Measurements from ENCODE around the gene SAMD3.
"Not testable (repeated sequence)": the region's sequence is repeated elsewhere in the genome, so short reads cannot be mapped to it uniquely, and the experiment has no call there.

SAMD3 gene

DNA sequence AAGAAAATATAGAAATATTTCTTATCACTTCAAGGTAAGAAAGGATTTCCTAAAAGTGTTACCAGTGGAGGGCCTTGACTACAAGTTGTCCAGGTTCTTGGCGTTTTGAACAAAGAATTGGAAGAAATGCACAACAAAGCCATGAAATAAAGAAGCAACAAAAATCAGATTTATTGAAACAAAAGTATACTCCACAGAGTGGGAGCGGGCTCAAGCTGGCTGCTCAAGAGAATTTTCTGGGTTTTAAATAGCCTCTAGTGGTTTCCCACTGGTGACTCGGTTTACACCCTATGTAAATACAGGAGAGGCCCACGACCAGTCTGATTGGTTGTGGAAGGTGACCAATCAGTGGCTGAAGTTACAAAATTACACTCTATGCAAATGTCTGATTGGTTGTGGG lies 64.2 kb downstream of the SAMD3 start:
- no peak for DNase-seq (ENCODE audit: low spot score in 2 of 2)
- H3K36me3 Mint-ChIP-seq (ENCODE audit: insufficient read depth) = peaks cover 55% of the 10 kb centered on the region
- no peak overlapping the region for H3K27ac Mint-ChIP-seq (ENCODE audit: low read depth)
- ATAC-seq (replicated peaks; ENCODE audit: extremely low read depth, poor library complexity, severe bottlenecking) = no peak
- H3K9me3 Mint-ChIP-seq = no peaks in the 10 kb centered on the region
- peaks cover 32% of the 10 kb centered on the region for H3K4me1 Mint-ChIP-seq
- no peaks in the 10 kb centered on the region for H3K27me3 Mint-ChIP-seq
- no peak overlapping the region for H3K4me3 Mint-ChIP-seq

GRCh38 chr6:130158056-130158455 lies 64.7 kb downstream of the SAMD3 start:
- H3K27me3 Mint-ChIP-seq = no peaks in the 10 kb centered on the region
- H3K9me3 Mint-ChIP-seq = no peaks in the 10 kb centered on the region
- H3K4me1 Mint-ChIP-seq = peaks cover 32% of the 10 kb centered on the region
- ATAC-seq (replicated peaks; ENCODE audit: extremely low read depth, poor library complexity, severe bottlenecking) = no peak
- no peak overlapping the region for H3K4me3 Mint-ChIP-seq
- DNase-seq (ENCODE audit: low spot score in 2 of 2) = no peak
- H3K36me3 Mint-ChIP-seq (ENCODE audit: insufficient read depth) = peaks cover 53% of the 10 kb centered on the region
- H3K27ac Mint-ChIP-seq (ENCODE audit: low read depth) = no peak overlapping the region

DNA sequence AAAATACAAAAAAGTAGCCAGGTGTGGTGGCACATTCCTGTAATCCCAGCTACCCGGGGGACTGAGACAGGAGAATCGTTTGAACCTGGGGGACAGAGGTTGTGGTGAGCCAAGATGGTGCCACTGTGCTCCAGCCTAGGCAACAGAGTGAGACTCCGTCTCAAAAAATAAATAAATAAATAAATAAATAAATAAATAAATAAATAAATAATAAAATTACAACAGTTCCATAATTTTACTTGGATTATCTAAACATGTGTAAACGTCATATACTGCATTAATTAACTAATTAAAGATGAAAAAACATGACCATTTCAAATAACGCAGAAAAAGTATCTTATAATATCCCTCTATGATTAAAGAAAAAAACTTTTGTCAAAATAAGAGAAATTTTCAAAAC lies 65.8 kb downstream of the SAMD3 start:
- peaks cover 30% of the 10 kb centered on the region for H3K4me1 Mint-ChIP-seq
- peak overlapping the region; percentile 82 for H3K27ac Mint-ChIP-seq (ENCODE audit: low read depth)
- peaks cover 58% of the 10 kb centered on the region for H3K36me3 Mint-ChIP-seq (ENCODE audit: insufficient read depth)
- DNase-seq (ENCODE audit: low spot score in 2 of 2) (no peak), ATAC-seq (replicated peaks; ENCODE audit: extremely low read depth, poor library complexity, severe bottlenecking) (no peak)
- no peak overlapping the region for H3K4me3 Mint-ChIP-seq
- H3K9me3 Mint-ChIP-seq = no peaks in the 10 kb centered on the region
- no peaks in the 10 kb centered on the region for H3K27me3 Mint-ChIP-seq

- Mint-ChIP-seq H3K4me3 (no peak overlapping the region), H3K9me3 (no peaks in the 10 kb centered on the region), H3K4me1 (peaks cover 19% of the 10 kb centered on the region), H3K27me3 (no peaks in the 10 kb centered on the region), H3K36me3 (ENCODE audit: insufficient read depth) (peaks cover 58% of the 10 kb centered on the region), H3K27ac (ENCODE audit: low read depth) (no peak overlapping the region)
- ATAC-seq (replicated peaks; ENCODE audit: extremely low read depth, poor library complexity, severe bottlenecking) (no peak), DNase-seq (ENCODE audit: low spot score in 2 of 2) (no peak)
Observed at GRCh38 chr6:130152908-130153510, 69.7 kb downstream of the SAMD3 start.

- H3K4me1 Mint-ChIP-seq = peaks cover 26% of the 10 kb centered on the region
- peak overlapping the region; percentile 72 for H3K27ac Mint-ChIP-seq (ENCODE audit: low read depth)
- no peaks in the 10 kb centered on the region for H3K9me3 Mint-ChIP-seq
- ATAC-seq (replicated peaks; ENCODE audit: extremely low read depth, poor library complexity, severe bottlenecking) = no peak
- DNase-seq (ENCODE audit: low spot score in 2 of 2) = no peak
- H3K27me3 Mint-ChIP-seq = no peaks in the 10 kb centered on the region
- H3K4me3 Mint-ChIP-seq = no peak overlapping the region
- peaks cover 59% of the 10 kb centered on the region for H3K36me3 Mint-ChIP-seq (ENCODE audit: insufficient read depth)
Observed at GRCh38 chr6:130150906-130151305, 71.8 kb downstream of the SAMD3 start.

DNA sequence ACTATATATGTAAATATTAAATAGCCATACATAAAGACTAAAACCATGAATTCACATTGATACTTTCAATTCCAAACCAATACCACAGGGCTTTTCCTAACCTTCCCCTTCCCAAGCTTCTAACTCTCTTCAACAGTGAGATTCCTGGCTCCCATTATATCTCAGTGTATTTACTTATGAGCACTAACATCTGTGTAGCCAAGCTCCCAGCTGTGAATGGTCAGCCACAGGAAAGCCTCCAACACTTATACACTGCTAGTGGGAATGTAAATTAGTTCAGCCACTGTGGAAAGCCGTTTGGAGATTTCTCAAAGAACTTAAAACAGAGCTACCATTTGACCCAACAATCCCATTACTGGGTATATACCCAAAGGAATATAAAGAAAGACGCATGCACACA lies 73.7 kb downstream of the SAMD3 start:
- peaks cover 26% of the 10 kb centered on the region for H3K4me1 Mint-ChIP-seq
- H3K9me3 Mint-ChIP-seq; ATAC-seq (replicated peaks; ENCODE audit: extremely low read depth, poor library complexity, severe bottlenecking); H3K4me3 Mint-ChIP-seq; H3K27me3 Mint-ChIP-seq; DNase-seq (ENCODE audit: low spot score in 2 of 2): not testable (repeated sequence)
- H3K36me3 Mint-ChIP-seq (ENCODE audit: insufficient read depth) = peaks cover 65% of the 10 kb centered on the region
- peak overlapping the region; percentile 62 for H3K27ac Mint-ChIP-seq (ENCODE audit: low read depth)

DNA sequence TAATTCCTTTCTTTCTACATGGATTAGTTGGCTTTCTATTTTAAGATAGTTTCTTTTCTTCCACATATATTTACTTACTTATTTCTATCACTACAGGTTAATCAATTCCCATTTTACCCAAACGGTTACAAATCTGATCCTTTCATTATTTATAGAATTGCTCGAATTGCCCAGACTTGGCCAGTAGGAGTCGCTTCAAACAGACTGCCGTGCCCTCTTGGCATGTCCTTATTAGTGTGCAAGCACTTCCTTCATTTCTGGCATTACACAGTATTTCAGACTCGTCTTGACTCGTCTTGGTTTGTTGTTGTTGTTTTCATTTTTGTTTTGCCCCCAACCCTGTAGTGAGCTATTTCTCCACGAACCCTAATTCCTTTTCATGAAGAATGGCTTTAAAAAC lies 74.6 kb downstream of the SAMD3 start:
- Mint-ChIP-seq H3K9me3 (no peaks in the 10 kb centered on the region), H3K4me3 (no peak overlapping the region), H3K27me3 (no peaks in the 10 kb centered on the region), H3K27ac (ENCODE audit: low read depth) (peak overlapping the region; percentile 7), H3K36me3 (ENCODE audit: insufficient read depth) (peaks cover 68% of the 10 kb centered on the region), H3K4me1 (peaks cover 26% of the 10 kb centered on the region)
- DNase-seq (ENCODE audit: low spot score in 2 of 2) (no peak), ATAC-seq (replicated peaks; ENCODE audit: extremely low read depth, poor library complexity, severe bottlenecking) (no peak)

- H3K27ac Mint-ChIP-seq (ENCODE audit: low read depth) = peak overlapping the region; percentile 50
Observed at GRCh38 chr6:130147111-130147510, 75.6 kb downstream of the SAMD3 start.

DNA sequence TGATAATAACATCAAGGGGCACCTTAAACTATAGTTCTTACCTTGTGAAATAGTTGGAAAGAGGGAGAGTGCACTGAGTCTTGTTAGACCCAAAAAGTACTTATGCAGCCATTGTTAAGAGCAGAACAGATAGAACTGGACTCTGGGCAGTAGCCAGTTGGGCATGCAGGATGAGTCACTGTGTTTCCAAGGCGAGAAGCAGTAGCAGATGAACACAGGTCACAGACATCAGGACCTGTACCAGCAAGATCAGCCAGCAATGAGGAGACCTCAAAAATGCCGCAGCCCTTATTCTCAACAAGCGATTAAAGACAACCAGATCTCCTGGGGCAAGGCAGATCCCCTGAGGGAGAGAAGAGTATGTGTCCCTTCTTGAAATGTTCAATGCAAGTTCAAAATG lies 79.0 kb downstream of the SAMD3 start:
- Mint-ChIP-seq H3K27me3 (no peaks in the 10 kb centered on the region), H3K4me1 (peaks cover 47% of the 10 kb centered on the region), H3K9me3 (no peaks in the 10 kb centered on the region), H3K36me3 (ENCODE audit: insufficient read depth) (peaks cover 65% of the 10 kb centered on the region), H3K4me3 (no peak overlapping the region), H3K27ac (ENCODE audit: low read depth) (no peak overlapping the region)
- no peak for ATAC-seq (replicated peaks; ENCODE audit: extremely low read depth, poor library complexity, severe bottlenecking)
- DNase-seq (ENCODE audit: low spot score in 2 of 2) = no peak

More at GRCh38 chr6:130147111-130147510, 75.6 kb downstream of the SAMD3 start:
- DNase-seq (ENCODE audit: low spot score in 2 of 2) = no peak
- no peak overlapping the region for H3K4me3 Mint-ChIP-seq
- no peaks in the 10 kb centered on the region for H3K9me3 Mint-ChIP-seq
- no peak for ATAC-seq (replicated peaks; ENCODE audit: extremely low read depth, poor library complexity, severe bottlenecking)
- peaks cover 71% of the 10 kb centered on the region for H3K36me3 Mint-ChIP-seq (ENCODE audit: insufficient read depth)
- peaks cover 33% of the 10 kb centered on the region for H3K4me1 Mint-ChIP-seq
- H3K27me3 Mint-ChIP-seq = no peaks in the 10 kb centered on the region

GRCh38 chr6:130140084-130140483 lies 82.7 kb downstream of the SAMD3 start:
- Mint-ChIP-seq H3K4me1 (peaks cover 55% of the 10 kb centered on the region), H3K36me3 (ENCODE audit: insufficient read depth) (peaks cover 46% of the 10 kb centered on the region), H3K9me3 (no peaks in the 10 kb centered on the region), H3K4me3 (no peak overlapping the region), H3K27ac (ENCODE audit: low read depth) (no peak overlapping the region), H3K27me3 (no peaks in the 10 kb centered on the region)
- ATAC-seq (replicated peaks; ENCODE audit: extremely low read depth, poor library complexity, severe bottlenecking) (no peak), DNase-seq (ENCODE audit: low spot score in 2 of 2) (no peak)

- H3K36me3 Mint-ChIP-seq (ENCODE audit: insufficient read depth) = peaks cover 39% of the 10 kb centered on the region
Observed at GRCh38 chr6:130138909-130139242, 83.9 kb downstream of the SAMD3 start.

DNA sequence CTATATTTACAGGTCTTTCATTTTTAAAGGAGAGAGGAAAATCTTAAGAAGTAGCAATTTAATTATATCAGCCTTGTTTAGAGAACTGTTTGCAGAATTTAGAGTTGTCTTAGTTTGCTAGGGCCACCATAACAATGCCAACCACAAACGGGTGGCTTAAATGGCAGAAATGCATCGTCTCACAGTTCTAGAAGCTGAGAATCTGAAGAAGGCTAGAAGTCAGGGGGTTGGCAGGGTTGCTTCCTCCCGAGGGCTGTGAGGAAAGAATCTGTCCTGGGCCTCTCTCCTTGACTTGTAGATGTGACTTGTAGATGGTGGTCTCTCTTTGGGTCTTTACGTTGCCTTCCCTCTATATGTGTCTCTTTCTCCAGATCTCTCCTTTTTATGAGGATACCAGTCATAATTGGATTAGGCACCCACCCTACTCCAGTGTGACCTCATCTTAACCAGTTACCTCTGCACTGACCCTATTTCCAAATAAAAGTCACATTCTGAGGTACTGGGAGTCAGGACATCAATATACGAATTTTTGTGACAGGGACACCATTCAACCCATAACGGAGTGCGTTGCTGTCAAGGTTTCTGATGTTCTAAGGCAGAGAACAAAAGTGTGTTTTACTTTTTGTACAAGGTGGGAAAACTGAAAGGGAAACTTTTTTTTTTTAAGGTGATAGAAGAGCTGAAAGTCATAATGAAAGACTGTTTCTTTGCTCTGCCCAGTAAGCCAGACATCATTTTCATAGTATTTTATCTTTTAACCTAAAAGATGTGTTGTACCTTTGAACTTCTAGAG lies 84.4 kb downstream of the SAMD3 start:
- H3K36me3 Mint-ChIP-seq (ENCODE audit: insufficient read depth) = peaks cover 33% of the 10 kb centered on the region
- peak overlapping the region; percentile 89 for H3K27ac Mint-ChIP-seq (ENCODE audit: low read depth)
- H3K4me3 Mint-ChIP-seq = peak overlapping the region; percentile 77
- peaks cover 69% of the 10 kb centered on the region for H3K4me1 Mint-ChIP-seq
- no peaks in the 10 kb centered on the region for H3K9me3 Mint-ChIP-seq
- no peaks in the 10 kb centered on the region for H3K27me3 Mint-ChIP-seq
- ATAC-seq (replicated peaks; ENCODE audit: extremely low read depth, poor library complexity, severe bottlenecking) = peak; percentile 59
- DNase-seq (ENCODE audit: low spot score in 2 of 2) = no peak

More at GRCh38 chr6:130138909-130139242, 83.9 kb downstream of the SAMD3 start:
- Mint-ChIP-seq H3K27me3 (no peaks in the 10 kb centered on the region), H3K27ac (ENCODE audit: low read depth) (peak overlapping the region; percentile 89), H3K4me3 (peak overlapping the region; percentile 77), H3K4me1 (peaks cover 64% of the 10 kb centered on the region), H3K9me3 (no peaks in the 10 kb centered on the region)
- peak; percentile 43 for ATAC-seq (replicated peaks; ENCODE audit: extremely low read depth, poor library complexity, severe bottlenecking)
- no peak for DNase-seq (ENCODE audit: low spot score in 2 of 2)

- Mint-ChIP-seq H3K36me3 (ENCODE audit: insufficient read depth) (peaks cover 25% of the 10 kb centered on the region), H3K4me1 (peaks cover 78% of the 10 kb centered on the region), H3K27me3 (no peaks in the 10 kb centered on the region), H3K27ac (ENCODE audit: low read depth) (peak overlapping the region; percentile 38), H3K4me3 (no peak overlapping the region), H3K9me3 (no peaks in the 10 kb centered on the region)
- no peak for ATAC-seq (replicated peaks; ENCODE audit: extremely low read depth, poor library complexity, severe bottlenecking)
- no peak for DNase-seq (ENCODE audit: low spot score in 2 of 2)
Observed at GRCh38 chr6:130136798-130137197, 86.0 kb downstream of the SAMD3 start.
